ENCODE data around the gene PRPF19. TPM values are rescaled to one million over a fixed set of nuclear protein-coding genes. Genes with fewer than 3 reads are reported as not detected.

The PRPF19 gene
- polyA plus RNA-seq, 1 donor from 2014 or later, result 71.3 TPM

DNA sequence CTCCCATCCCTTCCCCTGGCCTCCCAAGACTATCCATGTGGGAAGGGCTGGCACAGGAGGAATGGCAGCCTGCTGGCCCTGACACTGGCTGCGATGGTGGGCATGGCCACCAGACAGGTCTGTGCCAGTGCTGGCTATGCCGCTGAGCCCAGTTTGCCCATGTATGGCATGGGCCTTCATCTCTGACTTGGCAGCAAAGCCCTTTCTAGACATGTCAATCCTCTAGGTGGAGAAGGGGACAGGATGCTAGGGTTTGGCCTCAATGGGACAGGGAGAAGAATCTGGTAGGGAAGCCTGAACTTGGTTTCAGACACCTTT, 30.3 kb downstream of the PRPF19 start:
- TF ChIP-seq EZH2 (IDR thresholded peaks at IDR 0.05; ENCODE audit: borderline replicate concordance, insufficient read depth, low read length, poor library complexity, severe bottlenecking) (no peak), MXI1 (conservative IDR thresholded peaks at IDR 0.05; ENCODE audit: poor library complexity, severe bottlenecking) (no peak), RAD21 (conservative IDR thresholded peaks at IDR 0.05) (no peak), POLR2AphosphoS5 (IDR thresholded peaks at IDR 0.05) (no peak), TAF1 (IDR thresholded peaks at IDR 0.05; ENCODE audit: low read depth) (no peak), SMC3 (conservative IDR thresholded peaks at IDR 0.05; ENCODE audit: poor library complexity) (no peak), EP300 (conservative IDR thresholded peaks at IDR 0.05; ENCODE audit: poor library complexity, severe bottlenecking) (no peak)
- TF ChIP-seq, protein P1, sequence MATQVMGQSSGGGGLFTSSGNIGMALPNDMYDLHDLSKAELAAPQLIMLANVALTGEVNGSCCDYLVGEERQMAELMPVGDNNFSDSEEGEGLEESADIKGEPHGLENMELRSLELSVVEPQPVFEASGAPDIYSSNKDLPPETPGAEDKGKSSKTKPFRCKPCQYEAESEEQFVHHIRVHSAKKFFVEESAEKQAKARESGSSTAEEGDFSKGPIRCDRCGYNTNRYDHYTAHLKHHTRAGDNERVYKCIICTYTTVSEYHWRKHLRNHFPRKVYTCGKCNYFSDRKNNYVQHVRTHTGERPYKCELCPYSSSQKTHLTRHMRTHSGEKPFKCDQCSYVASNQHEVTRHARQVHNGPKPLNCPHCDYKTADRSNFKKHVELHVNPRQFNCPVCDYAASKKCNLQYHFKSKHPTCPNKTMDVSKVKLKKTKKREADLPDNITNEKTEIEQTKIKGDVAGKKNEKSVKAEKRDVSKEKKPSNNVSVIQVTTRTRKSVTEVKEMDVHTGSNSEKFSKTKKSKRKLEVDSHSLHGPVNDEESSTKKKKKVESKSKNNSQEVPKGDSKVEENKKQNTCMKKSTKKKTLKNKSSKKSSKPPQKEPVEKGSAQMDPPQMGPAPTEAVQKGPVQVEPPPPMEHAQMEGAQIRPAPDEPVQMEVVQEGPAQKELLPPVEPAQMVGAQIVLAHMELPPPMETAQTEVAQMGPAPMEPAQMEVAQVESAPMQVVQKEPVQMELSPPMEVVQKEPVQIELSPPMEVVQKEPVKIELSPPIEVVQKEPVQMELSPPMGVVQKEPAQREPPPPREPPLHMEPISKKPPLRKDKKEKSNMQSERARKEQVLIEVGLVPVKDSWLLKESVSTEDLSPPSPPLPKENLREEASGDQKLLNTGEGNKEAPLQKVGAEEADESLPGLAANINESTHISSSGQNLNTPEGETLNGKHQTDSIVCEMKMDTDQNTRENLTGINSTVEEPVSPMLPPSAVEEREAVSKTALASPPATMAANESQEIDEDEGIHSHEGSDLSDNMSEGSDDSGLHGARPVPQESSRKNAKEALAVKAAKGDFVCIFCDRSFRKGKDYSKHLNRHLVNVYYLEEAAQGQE (IDR thresholded peaks at IDR 0.05; ENCODE audit: borderline replicate concordance), result no peak
- TF ChIP-seq, protein P2, sequence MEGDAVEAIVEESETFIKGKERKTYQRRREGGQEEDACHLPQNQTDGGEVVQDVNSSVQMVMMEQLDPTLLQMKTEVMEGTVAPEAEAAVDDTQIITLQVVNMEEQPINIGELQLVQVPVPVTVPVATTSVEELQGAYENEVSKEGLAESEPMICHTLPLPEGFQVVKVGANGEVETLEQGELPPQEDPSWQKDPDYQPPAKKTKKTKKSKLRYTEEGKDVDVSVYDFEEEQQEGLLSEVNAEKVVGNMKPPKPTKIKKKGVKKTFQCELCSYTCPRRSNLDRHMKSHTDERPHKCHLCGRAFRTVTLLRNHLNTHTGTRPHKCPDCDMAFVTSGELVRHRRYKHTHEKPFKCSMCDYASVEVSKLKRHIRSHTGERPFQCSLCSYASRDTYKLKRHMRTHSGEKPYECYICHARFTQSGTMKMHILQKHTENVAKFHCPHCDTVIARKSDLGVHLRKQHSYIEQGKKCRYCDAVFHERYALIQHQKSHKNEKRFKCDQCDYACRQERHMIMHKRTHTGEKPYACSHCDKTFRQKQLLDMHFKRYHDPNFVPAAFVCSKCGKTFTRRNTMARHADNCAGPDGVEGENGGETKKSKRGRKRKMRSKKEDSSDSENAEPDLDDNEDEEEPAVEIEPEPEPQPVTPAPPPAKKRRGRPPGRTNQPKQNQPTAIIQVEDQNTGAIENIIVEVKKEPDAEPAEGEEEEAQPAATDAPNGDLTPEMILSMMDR (IDR thresholded peaks at IDR 0.05; ENCODE audit: poor library complexity, severe bottlenecking), result no peak
- Histone ChIP-seq H2AFZ (ENCODE audit: low read depth, low read length) (no peak overlapping the region), H3K36me3 (ENCODE audit: insufficient read depth, low read length) (no peaks in the 10 kb centered on the region), H3K9me2 (ENCODE audit: insufficient read depth, low read length) (no peaks in the 10 kb centered on the region), H3K27me3 (ENCODE audit: insufficient read depth, low read depth, low read length) (no peaks in the 10 kb centered on the region), H3K9me3 (ENCODE audit: low read length) (no peaks in the 10 kb centered on the region), H3K27ac (ENCODE audit: low read length) (no peak overlapping the region), H3K79me2 (replicated peaks; ENCODE audit: insufficient read depth, low read length) (no peaks in the 10 kb centered on the region), H3K4me2 (ENCODE audit: low read length) (no peak overlapping the region), H3K4me3 (ENCODE audit: low read length) (no peak overlapping the region), H3F3A (ENCODE audit: insufficient read depth, low read length, poor library complexity, severe bottlenecking) (no peaks in the 10 kb centered on the region), H4K20me1 (ENCODE audit: insufficient read depth) (no peaks in the 10 kb centered on the region), H3K9ac (ENCODE audit: low read length) (no peak overlapping the region)

DNA sequence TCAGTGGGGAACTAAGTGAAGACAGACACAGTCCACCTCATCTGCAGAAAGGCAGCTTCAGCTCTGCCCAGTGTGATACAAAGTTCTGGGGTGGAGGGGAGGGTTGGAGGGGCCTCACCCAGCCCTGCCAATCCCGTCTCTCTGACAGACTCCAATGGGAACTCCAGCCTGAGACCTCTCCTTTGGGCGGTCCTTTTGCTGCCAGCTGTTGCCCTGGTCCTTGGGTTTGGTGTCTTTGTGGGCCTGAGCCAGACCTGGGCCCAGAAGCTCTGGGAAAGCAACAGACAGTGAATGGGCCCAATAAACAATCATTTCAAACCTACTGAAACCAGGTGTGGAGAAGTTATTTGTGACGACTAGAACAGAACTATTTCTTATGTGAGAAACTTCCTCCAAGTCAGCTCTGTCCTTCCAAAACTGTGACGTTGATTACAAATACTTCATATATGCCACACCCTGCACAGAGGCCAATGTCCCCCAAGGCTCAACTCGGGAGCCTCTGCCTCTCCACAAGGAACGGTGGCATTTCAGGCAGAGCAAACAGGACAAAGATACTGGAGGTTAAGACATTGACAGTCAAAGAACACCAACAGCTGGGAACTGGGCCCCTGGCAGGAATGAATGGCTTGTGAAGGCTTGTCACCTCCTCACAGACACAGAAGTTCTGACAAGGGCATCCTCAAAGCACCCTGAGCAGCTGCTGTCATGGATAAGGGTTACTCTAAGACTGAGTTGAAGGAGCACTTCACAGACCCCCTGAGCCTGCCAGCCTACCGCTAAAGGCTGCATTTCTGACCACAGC, 30.8 kb downstream of the PRPF19 start:
- H3K36me3 ChIP-seq (ENCODE audit: insufficient read depth, low read length), result no peaks in the 10 kb centered on the region
- no peak for TF ChIP-seq RAD21 (conservative IDR thresholded peaks at IDR 0.05)
- no peak for TF ChIP-seq EP300 (conservative IDR thresholded peaks at IDR 0.05; ENCODE audit: poor library complexity, severe bottlenecking)
- TF ChIP-seq MXI1 (conservative IDR thresholded peaks at IDR 0.05; ENCODE audit: poor library complexity, severe bottlenecking), result no peak
- TF ChIP-seq, protein P1 (IDR thresholded peaks at IDR 0.05; ENCODE audit: borderline replicate concordance), result no peak
- TF ChIP-seq EZH2 (IDR thresholded peaks at IDR 0.05; ENCODE audit: borderline replicate concordance, insufficient read depth, low read length, poor library complexity, severe bottlenecking), result no peak
- TF ChIP-seq, protein P2 (IDR thresholded peaks at IDR 0.05; ENCODE audit: poor library complexity, severe bottlenecking), result no peak
- H3K27ac ChIP-seq (ENCODE audit: low read length), result no peak overlapping the region
- H4K20me1 ChIP-seq (ENCODE audit: insufficient read depth), result no peaks in the 10 kb centered on the region
- no peaks in the 10 kb centered on the region for H3K79me2 ChIP-seq (replicated peaks; ENCODE audit: insufficient read depth, low read length)
- no peak overlapping the region for H3K4me2 ChIP-seq (ENCODE audit: low read length)
- H2AFZ ChIP-seq (ENCODE audit: low read depth, low read length), result no peak overlapping the region
- H3K9me2 ChIP-seq (ENCODE audit: insufficient read depth, low read length), result no peaks in the 10 kb centered on the region
- no peaks in the 10 kb centered on the region for H3K27me3 ChIP-seq (ENCODE audit: insufficient read depth, low read depth, low read length)
- H3K9me3 ChIP-seq (ENCODE audit: low read length), result no peaks in the 10 kb centered on the region
- no peaks in the 10 kb centered on the region for H3F3A ChIP-seq (ENCODE audit: insufficient read depth, low read length, poor library complexity, severe bottlenecking)
- no peak overlapping the region for H3K9ac ChIP-seq (ENCODE audit: low read length)
- no peak overlapping the region for H3K4me3 ChIP-seq (ENCODE audit: low read length)

Measured in neural cell (in vitro differentiated cells).